SH-SY5Y (cell line): ENCODE measurements around the gene STING1.
A peak's percentile ranks its signal among the peaks of the same experiment; 100 is the strongest.

ENCODE experiments used
- GATA2 ChIP-seq: IDR thresholded peaks from 2 replicates; pipeline ENCODE4 v1.6.1; 2011; ENCODE audit warnings: mild to moderate bottlenecking, low read depth, low read length
- GATA3 ChIP-seq: IDR thresholded peaks from 2 replicates; pipeline ENCODE4 v1.6.1; 2011; ENCODE audit warnings: low read depth, mild to moderate bottlenecking, low read length, moderate library complexity

Gene STING1

DNA sequence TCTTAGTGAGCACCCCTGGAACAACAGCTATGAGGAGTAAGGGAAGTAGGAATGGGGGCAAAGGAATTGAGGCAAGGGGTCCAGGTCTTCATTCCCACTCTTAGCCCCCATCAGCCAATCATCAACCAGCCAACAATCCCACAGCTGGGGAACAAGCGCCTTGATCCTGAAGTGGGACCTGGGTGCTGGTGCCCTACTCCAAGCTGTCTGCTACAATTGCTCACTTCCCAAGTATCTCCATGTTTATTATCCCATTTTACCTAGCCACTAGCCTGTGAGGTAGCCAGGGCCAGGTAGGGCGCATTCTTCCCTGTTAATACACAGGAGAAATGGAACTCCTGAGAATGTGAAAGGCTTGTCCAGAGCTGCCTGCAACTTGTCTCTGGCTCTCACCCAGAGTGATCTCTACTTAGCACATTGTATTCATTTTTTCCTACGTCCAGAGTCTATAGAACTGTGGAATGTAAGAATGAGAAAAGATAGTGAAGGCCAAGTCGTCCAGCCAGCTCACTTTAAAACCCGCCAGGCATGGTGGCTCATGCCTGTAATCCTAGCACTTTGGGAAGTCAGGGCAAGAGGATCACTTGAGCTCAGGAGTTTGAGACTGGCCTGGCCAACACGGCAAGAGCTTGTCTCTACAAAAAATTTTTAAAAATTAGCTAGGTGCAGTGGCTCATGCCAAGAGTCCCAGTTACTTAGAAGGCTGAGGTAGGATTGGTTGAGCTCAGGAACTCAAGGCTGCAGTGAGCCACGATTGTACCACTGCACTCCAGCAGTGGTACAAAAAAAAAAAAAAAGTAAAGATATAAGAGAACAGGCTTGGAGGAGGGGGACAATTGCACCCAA, 37.0 kb downstream of the STING1 start:
- TF ChIP-seq GATA2, result no peak

DNA sequence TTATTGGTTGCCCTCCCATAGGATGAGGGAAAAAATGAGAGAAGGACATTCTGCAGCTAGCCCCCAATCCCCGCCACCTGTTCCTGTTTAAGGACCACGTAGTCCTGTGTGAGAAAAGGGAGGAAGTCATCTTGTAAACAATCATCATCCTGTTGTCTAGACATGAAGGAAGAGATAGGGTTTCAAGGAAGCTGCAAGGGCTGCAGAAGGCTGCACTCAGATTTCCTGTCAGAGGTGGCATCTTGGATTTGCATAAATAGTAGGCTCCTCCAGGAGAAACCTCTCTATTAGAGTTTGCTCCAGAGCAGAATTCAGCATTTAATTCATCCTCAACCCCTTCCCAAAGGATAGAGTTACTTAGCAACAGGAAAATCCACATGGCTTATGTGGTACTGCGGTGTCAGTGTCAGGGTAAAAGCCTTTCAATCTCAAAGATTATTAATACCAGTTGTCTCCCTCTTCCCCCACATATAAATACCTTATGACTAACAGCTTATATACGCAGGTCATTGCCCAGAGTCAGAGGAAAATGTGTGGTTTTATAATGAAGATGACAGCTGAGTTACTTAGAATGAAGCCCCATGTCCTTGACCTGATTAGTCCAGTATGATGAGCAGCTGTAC, 38.6 kb downstream of the STING1 start:
- TF ChIP-seq GATA2, result no peak
- TF ChIP-seq GATA3, result no peak

DNA sequence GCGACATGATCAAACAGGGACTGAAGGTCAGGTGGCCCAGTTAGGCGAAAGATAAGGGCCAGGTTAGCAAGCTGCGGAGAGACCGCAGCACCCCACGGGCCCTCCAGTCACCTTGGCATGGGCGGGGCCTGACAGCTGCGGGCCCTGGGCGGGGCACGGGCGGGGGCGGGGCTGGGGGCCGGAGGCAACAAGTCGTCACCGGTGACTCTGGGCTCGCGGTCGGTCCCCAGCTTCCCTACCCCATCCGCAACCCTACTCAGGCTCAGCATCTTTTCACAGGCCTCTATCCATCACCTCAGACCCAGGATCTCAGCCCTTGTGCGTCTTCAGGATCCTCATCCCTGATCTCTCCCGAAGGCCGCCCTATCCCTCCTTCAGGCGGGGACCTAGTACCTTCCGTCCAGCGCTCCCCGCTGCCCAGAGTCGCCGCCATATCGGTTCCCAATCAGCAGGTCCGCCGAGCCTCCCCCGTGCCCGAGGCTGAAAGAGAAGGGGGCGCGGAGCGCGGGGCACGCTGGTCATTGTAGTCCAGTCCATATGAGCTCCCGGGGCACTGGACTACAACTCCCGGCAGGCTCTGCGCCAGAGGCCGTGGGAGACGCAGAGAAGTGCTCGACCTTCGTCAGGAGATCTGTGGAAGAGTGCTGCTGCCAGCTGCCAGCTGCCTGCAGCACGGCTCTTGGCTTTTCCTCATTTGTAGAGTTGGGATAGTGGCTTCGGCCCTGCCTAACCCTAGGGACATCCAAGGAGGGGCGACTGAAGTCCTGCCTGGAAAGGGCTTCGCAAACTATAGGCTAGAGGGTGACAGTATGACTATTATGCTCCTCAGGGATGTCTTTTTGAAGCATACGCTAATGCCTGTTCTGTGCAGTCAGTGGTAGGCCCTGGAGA, 43.3 kb downstream of the STING1 start, which contains the start of gene DNAJC18:
Gene DNAJC18 (minus strand): TSS at position 513 of the 891 bp plus-strand sequence. CDS start 80 bp downstream, at position 433.
- TF ChIP-seq GATA3 (no peak), GATA2 (peak; percentile 94)

- TF ChIP-seq GATA2, result no peak
- TF ChIP-seq GATA3, result no peak
Observed at GRCh38 chr5:139438707-139439012, 43.9 kb downstream of the STING1 start.

GRCh38 chr5:139435676-139436075, 46.9 kb downstream of the STING1 start:
- TF ChIP-seq GATA2 (no peak), GATA3 (no peak)

DNA sequence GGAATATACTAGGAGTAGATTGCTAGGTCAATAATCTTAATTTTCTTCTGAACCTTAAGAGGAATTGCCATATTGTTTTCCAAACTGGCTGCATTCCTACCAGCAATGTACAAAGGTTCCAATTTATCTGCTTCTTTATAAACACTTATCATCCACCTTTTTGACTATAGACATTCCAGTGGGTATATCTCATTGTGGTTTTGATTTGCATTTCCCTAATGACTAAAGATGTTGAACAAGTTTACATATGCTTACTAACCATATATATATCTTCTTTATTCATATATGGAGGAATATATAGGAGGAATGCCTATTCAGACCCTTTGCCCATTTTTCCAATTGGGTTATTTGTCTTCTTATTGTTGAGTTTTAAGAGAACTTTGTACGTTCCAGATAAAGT, 50.9 kb downstream of the STING1 start:
- TF ChIP-seq GATA3 (no peak), GATA2 (no peak)

DNA sequence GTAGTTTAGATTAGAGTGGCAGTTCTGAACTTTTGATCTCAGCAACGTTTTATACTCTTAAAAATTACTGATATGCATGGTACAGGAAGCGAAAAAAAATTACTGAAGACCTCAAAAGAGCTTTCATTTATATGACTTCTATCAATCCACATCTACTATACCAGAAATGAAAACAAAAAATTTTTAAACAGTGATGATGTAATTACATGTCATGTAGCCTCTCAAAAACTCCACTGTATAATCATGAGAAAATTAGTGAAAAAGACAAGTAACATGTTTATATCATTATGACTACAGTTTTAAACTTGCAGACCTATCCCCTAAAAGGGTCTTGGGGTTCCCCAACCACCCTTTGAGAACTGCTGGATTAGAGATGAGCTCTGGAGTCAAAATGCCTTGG, 52.5 kb downstream of the STING1 start:
- no peak for TF ChIP-seq GATA2
- no peak for TF ChIP-seq GATA3

GRCh38 chr5:139426203-139426885, 56.2 kb downstream of the STING1 start:
- TF ChIP-seq GATA3 (no peak), GATA2 (no peak)
